GM18867 (cell line): ENCODE measurements around the gene DNLZ.
"Not testable (repeated sequence)": the region's sequence is repeated elsewhere in the genome, so short reads cannot be mapped to it uniquely, and the experiment has no call there.

Experiments
- ATAC-seq: cut with Tn5 transposase; IDR thresholded peaks from one replicate; pipeline ENCODE4 v1.9.1; 2021; ENCODE audit warnings: mild to moderate bottlenecking, moderate library complexity; ENCODE audit not compliant: unreplicated experiment

Gene DNLZ

DNA sequence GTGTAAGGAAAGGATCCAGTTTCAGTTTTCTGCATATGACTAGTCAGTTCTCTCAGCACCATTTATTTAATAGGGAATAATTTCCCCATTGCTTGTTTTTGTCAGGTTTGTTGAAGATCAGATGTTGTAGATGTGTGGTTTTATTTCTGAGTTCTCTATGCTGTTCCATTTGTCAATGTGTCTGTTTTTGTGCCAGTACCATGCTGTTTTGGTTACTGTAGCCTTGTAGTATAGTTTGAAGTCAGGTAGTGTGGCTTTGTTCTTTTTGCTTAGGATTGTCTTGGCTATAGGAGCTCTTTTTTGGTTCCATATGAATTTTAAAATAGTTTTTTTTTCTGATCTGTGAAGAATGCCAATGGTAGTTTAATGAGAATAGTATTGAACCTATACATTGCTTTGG is 42.6 kb downstream of the DNLZ start:
- not testable (repeated sequence) for ATAC-seq

GRCh38 chr9:136319955-136320354 is 43.6 kb downstream of the DNLZ start:
- not testable (repeated sequence) for ATAC-seq

DNA sequence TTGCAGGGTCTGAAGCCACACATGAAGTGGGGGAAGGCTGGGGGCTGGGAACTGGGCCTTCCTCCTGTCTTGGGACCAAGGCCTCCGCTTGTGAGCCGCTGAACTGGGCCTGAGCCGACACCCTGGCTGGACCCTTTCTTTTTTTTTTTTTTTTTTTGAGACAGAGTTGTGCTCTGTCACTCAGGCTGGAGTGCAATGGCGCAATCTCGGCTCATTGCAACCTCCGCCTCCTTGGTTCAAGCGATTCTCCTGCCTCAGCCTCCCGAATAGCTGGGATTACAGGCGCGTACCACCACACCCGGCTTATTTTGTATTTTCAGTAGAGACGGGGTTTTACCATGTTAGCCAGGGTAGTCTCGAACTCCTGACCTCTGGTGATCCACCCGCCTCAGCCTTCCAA is 44.3 kb downstream of the DNLZ start:
- not testable (repeated sequence) for ATAC-seq

DNA sequence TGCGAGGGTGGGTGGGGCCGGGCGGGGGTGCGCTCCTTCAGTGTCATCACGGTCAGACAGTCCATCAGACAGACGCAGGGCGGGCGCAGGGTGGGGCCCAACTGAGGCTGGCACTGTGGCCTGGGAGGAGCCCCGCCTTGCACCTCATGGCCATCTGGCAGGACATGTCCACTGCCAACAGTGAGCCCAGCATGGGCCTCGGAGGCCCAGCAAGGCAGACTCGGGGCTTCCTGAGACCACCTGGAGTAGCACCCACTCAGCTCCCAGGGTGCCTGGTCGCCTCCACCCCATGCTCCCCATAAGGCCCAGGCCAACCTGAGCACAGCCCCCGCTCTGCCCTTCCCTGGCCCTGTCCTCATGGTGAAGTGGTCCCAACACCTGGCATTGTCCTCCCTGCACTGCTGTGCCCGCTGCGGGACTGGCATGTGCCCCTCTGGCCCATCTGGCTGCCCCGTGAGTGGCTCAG is 44.7 kb downstream of the DNLZ start:
- no peak for ATAC-seq

- ATAC-seq, result no peak
These were observed 45.3 kb downstream of the DNLZ start for GRCh38 chr9:136318111-136318775.

DNA sequence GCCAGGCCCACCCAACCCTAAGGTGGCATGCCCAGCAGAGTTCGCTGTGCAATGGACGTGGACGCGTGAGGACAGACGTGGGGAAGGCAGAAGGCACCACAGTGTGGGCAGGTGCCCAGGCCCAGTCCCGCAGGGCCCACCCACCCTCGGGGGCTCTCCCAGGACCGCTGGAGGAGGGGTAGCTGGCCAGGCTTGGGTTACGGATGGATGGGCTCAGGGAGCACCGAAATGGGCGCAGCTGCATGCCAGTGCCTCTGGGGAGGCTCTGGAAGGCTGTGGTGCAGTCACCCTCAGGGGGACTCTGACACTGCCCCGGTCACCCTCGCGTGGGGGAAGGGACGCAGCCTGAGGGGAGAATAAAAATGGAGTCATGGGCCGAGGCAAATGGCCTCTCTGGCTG is 45.8 kb downstream of the DNLZ start:
- ATAC-seq, result no peak

DNA sequence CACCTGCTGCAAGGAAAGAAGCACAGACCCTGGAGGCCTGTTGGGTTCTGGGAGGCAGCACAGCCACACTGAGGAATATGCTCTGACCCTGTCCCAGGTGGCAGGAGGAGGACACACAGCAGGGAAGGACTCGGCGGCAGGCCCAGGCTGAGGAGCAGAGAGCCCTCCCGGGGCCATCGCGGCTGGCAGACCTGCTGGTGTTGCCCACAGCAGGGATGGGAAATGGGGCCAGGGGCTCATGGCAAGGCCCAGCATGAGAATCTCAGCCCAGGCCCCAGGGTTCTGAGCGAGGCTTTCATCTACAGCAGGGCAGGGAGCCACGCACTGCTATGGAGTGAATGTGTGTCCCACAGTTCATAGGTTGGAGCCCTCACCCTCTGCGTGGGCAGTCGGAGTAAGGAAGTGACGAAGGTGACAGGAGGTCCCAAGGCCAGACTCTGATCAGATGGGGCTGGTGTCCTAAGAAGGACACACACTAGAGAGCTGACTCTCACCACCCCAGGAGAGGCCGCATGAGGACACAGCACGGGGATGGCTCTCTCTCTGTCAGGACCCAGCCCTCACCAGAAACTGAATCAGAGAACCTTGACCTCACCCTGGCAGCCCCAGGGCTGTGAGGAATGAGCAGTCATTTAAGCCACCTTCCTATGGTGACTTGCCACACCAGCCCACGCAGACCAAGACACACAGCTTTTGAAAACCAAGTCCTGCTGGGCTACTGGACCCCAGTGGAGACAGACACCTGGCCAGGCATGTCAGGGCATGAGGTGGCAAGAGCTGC is 46.5 kb downstream of the DNLZ start:
- no peak for ATAC-seq

- no peak for ATAC-seq
These were observed 47.2 kb downstream of the DNLZ start for GRCh38 chr9:136316271-136316751.

DNA sequence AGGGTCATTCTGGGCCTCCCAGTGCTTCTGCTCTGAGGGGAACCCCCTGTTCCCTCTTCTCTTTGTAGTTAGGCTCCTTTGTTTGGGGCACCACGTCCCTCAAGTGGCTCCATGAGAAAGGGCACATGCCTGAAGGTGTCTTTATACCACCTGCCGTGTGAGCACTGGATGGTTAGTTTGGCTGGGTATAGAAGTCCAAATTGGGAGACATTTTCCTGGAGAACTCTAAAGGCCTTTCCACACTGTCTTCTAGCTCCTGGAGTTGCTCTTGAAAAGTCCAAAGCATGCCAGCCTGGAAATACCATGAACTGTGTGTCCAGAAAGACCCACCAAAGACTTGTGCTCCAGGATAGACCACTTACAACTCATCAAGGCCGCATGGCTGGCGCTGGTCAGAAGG is 48.6 kb downstream of the DNLZ start:
- no peak for ATAC-seq

GRCh38 chr9:136314056-136314416 is 49.5 kb downstream of the DNLZ start:
- ATAC-seq, result no peak

DNA sequence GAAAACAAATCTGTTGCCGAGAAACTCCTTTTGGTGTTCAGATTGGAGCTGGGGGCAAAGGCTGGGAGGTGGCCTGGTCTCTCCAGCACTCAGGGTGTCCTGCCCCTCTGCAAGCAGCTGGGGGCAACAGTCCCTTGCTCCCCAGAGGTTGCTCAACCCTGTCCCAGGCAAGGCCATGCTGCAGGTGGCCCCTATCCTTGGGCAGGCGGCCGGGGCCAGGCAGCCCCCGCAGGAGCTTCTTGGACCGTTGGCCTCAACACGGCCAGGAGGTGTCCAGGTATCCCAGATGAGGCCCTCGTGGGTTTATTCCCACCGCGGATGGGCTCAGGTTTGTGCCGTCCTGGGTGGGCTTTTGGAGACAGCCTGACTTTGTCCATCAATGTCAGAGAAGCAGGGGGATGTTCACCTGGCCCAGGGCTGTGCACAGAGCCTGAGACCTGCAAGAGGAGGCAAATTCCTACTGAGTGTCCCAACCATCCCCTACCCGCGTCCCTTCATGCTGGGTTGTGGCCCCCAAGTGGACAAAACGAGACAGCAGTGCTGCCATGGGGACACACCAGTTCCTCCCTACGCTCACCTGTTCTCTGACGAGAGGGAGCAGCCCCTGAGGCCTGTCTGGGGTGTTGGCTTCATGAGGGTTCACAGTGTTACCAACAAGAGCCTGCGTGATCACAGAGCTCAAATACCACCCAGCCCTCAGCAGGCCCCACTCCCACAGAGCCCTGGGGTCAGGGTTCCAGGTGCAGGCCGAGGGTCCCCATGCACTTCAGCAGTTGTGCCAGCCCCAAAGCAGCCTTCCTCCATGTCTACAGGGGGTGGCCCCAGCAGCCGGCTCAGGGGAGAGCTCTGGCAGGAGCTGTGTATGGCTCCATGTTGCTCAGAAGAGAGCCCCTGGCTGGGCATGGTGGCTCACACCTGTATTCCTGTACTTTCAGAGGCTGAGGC is 50.2 kb downstream of the DNLZ start:
- no peak for ATAC-seq

GRCh38 chr9:136312436-136312835 is 51.1 kb downstream of the DNLZ start:
- ATAC-seq, result no peak

GRCh38 chr9:136312009-136312375 is 51.6 kb downstream of the DNLZ start:
- ATAC-seq, result no peak

- ATAC-seq, result no peak
These were observed 52.2 kb downstream of the DNLZ start for GRCh38 chr9:136311051-136312008.

- ATAC-seq, result no peak
These were observed 53.1 kb downstream of the DNLZ start for GRCh38 chr9:136310273-136311030.

DNA sequence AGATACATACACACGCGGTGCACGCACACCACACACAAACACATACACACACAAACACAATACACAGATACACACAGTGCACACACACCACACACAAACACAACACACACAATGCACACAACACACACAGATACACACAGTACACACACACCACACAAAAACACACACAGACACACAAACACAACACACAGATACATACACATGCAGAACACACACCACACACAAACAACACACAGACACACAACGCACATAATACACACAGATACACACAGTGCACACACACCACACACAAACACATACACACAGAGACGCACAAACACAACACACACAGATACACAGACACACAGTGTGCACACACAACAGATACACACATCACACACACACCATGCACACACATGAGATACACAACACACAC is 53.7 kb downstream of the DNLZ start:
- no peak for ATAC-seq
